ENCODE results near the gene MAP7D2. TPM values are rescaled to one million over a fixed set of nuclear protein-coding genes. Genes with fewer than 3 reads are reported as not detected.

The MAP7D2 gene
- total RNA-seq, 1 donor from 2014 or later = 1.5 TPM

- H3K9me3 Mint-ChIP-seq (ENCODE audit: low read depth) = peaks cover 12% of the 10 kb centered on the region
- no peaks in the 10 kb centered on the region for H3K36me3 Mint-ChIP-seq (ENCODE audit: insufficient read depth)
- H3K4me3 Mint-ChIP-seq (ENCODE audit: low read depth) = no peak overlapping the region
- peaks cover 9% of the 10 kb centered on the region for H3K4me1 Mint-ChIP-seq (ENCODE audit: low read depth)
- TF ChIP-seq CTCF (IDR thresholded peaks at IDR 0.05; ENCODE audit: unreplicated experiment) = no peak
- no peak overlapping the region for H3K27ac Mint-ChIP-seq
- no peak for DNase-seq (ENCODE audit: low spot score, unreplicated experiment)
- no peaks in the 10 kb centered on the region for H3K27me3 Mint-ChIP-seq
These were observed 27.8 kb upstream of the MAP7D2 start for GRCh38 chrX:20144491-20144890.

GRCh38 chrX:20143561-20143960 lies 26.9 kb upstream of the MAP7D2 start:
- Mint-ChIP-seq H3K9me3 (ENCODE audit: low read depth) (peaks cover 12% of the 10 kb centered on the region), H3K27ac (no peak overlapping the region), H3K27me3 (no peaks in the 10 kb centered on the region), H3K36me3 (ENCODE audit: insufficient read depth) (peaks cover 2% of the 10 kb centered on the region), H3K4me1 (ENCODE audit: low read depth) (peaks cover 13% of the 10 kb centered on the region), H3K4me3 (ENCODE audit: low read depth) (no peak overlapping the region)
- no peak for DNase-seq (ENCODE audit: low spot score, unreplicated experiment)
- no peak for TF ChIP-seq CTCF (IDR thresholded peaks at IDR 0.05; ENCODE audit: unreplicated experiment)

DNA sequence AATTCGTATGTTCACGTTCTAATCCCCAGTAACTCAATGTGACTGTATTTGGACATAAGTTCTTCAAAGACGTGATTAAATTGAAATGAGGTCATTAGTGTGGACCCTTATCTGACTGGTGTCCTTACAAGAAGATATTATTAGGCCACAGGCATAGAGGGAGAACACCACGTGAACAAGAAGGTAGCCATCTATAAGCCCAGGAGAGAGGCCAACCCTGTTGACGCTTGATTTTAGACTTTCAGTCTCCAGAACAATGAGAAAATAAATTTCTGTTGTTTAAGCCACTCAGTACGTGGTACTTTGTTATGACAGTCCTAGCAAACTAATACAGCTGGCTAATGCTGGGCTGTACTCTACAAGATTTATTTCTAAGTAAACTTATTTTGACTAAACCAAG lies 26.4 kb upstream of the MAP7D2 start:
- Mint-ChIP-seq H3K4me3 (ENCODE audit: low read depth) (no peak overlapping the region), H3K4me1 (ENCODE audit: low read depth) (peaks cover 13% of the 10 kb centered on the region), H3K27me3 (no peaks in the 10 kb centered on the region), H3K27ac (peak overlapping the region; percentile 59), H3K36me3 (ENCODE audit: insufficient read depth) (peaks cover 2% of the 10 kb centered on the region), H3K9me3 (ENCODE audit: low read depth) (peaks cover 10% of the 10 kb centered on the region)
- TF ChIP-seq CTCF (IDR thresholded peaks at IDR 0.05; ENCODE audit: unreplicated experiment) = no peak
- no peak for DNase-seq (ENCODE audit: low spot score, unreplicated experiment)

DNA sequence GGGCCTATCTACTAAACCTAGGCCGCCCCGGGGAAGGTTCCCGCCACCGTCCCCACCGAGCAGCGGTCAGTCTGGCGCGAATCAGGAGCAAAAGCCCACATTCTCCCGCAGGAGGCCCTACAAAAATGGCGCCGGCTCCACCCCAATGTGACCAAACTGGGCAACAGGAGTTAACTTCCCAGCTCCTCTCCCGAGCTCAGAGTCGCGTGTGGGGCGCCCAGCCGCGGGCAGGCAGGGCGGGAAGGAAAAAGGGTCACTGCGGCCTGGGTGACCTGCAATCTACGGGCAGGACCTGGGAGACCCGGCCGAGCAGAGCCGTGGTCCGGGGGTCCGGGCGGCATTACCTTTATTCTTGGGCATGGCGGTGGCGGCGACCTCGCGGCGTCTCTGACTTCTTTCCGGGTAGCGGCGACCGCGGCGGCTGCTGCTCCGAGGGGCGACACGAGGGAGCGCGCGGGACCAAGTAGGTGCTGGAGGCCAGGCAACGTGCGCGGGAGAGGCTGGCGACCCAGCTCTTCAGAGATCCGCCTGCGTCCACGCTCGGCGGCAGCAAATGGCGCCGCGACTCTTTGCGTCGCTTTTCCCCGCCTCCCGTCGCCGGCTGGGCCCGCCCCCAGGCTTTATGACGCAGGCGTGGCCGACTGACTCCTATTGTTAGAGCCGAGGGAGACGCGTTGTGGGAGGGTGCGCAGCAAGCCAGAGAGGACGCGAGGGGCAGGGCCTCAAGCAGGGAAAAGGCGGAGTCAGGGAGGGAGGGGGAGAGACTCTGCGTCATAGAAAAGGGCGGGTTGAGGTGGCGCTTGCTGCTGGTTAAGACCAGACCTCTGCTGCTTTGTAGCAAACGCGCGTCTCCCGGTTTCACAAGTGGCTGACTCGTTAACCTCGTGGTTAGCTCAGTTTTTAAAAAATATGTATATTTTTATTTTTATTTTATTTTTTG lies 24.8 kb upstream of the MAP7D2 start, which contains the start of gene EIF1AX:
Gene EIF1AX, minus strand, starts transcription at position 558 of the 940 bp plus-strand sequence. Its CDS starts 198 bp downstream, at position 360.
- peak; percentile 80 for DNase-seq (ENCODE audit: low spot score, unreplicated experiment)
- peaks cover 12% of the 10 kb centered on the region for H3K4me1 Mint-ChIP-seq (ENCODE audit: low read depth)
- no peak for TF ChIP-seq CTCF (IDR thresholded peaks at IDR 0.05; ENCODE audit: unreplicated experiment)
- no peaks in the 10 kb centered on the region for H3K27me3 Mint-ChIP-seq
- H3K27ac Mint-ChIP-seq = peak within 1 kb of the TSS; percentile 96
- H3K9me3 Mint-ChIP-seq (ENCODE audit: low read depth) = peaks cover 4% of the 10 kb centered on the region
- H3K4me3 Mint-ChIP-seq (ENCODE audit: low read depth) = peak within 1 kb of the TSS; percentile 92
- H3K36me3 Mint-ChIP-seq (ENCODE audit: insufficient read depth) = peaks cover 3% of the 10 kb centered on the region

GRCh38 chrX:20140420-20140819 lies 23.7 kb upstream of the MAP7D2 start:
- H3K36me3 Mint-ChIP-seq (ENCODE audit: insufficient read depth) = peaks cover 6% of the 10 kb centered on the region
- H3K27ac Mint-ChIP-seq = peak overlapping the region; percentile 5
- no peak for TF ChIP-seq CTCF (IDR thresholded peaks at IDR 0.05; ENCODE audit: unreplicated experiment)
- DNase-seq (ENCODE audit: low spot score, unreplicated experiment) = no peak
- no peaks in the 10 kb centered on the region for H3K27me3 Mint-ChIP-seq
- peaks cover 13% of the 10 kb centered on the region for H3K4me1 Mint-ChIP-seq (ENCODE audit: low read depth)
- H3K9me3 Mint-ChIP-seq (ENCODE audit: low read depth) = peaks cover 8% of the 10 kb centered on the region
- peak overlapping the region; percentile 92 for H3K4me3 Mint-ChIP-seq (ENCODE audit: low read depth)

Measured in progenitor cell of endocrine pancreas (in vitro differentiated cells).